Karpas-422 (cell line): ENCODE measurements around the gene NACC1. TPM values are rescaled to one million over a fixed set of nuclear protein-coding genes. Genes with fewer than 3 reads are reported as not detected.
A peak's percentile ranks its signal among the peaks of the same experiment; 100 is the strongest.
"Not testable (repeated sequence)": the region's sequence is repeated elsewhere in the genome, so short reads cannot be mapped to it uniquely, and the experiment has no call there.

Source experiments
- DNase-seq: peaks from one replicate; pipeline ENCODE4 v3.0.0-alpha.2; 2015
- H2AFZ ChIP-seq: fragments of 200-600 bp; sonication (generic); 2 replicates; pipeline ENCODE4 v1.6.1; 2014; ENCODE audit warnings: antibody characterized with exemption, low read length, mixed read lengths
- H3K27ac ChIP-seq: fragments of 200-600 bp; sonication (generic); 2 replicates; pipeline ENCODE4 v1.5.1; 2014; ENCODE audit warnings: mild to moderate bottlenecking, low read length, moderate library complexity
- H3K27me3 ChIP-seq: fragments of 200-600 bp; sonication (generic); 2 replicates; pipeline ENCODE4 v1.6.1; 2014; ENCODE audit warnings: low read length, mixed read lengths
- H3K36me3 ChIP-seq: fragments of 200-600 bp; sonication (generic); 2 replicates; pipeline ENCODE4 v1.6.1; 2014; ENCODE audit warnings: low read length, mixed read lengths; ENCODE audit not compliant: insufficient read depth
- H3K4me1 ChIP-seq: fragments of 200-600 bp; sonication (generic); 2 replicates; pipeline ENCODE4 v1.6.1; 2014; ENCODE audit warnings: mild to moderate bottlenecking, low read length, mixed read lengths
- H3K4me2 ChIP-seq: fragments of 200-600 bp; sonication (generic); 2 replicates; pipeline ENCODE4 v1.6.1; 2014; ENCODE audit warnings: low read length, low read depth, mild to moderate bottlenecking; ENCODE audit not compliant: poor library complexity, severe bottlenecking
- H3K4me3 ChIP-seq: fragments of 200-600 bp; sonication (generic); 2 replicates; pipeline ENCODE4 v1.5.1; 2014; ENCODE audit warnings: mild to moderate bottlenecking, antibody characterized with exemption, low read length, mixed read lengths
- H3K79me2 ChIP-seq: fragments of 200-600 bp; sonication (generic); 2 replicates; pipeline ENCODE4 v1.6.1; 2014; ENCODE audit warnings: mild to moderate bottlenecking, low read length, mixed read lengths
- H3K9ac ChIP-seq: fragments of 200-600 bp; sonication (generic); 2 replicates; pipeline ENCODE4 v1.6.0; 2014; ENCODE audit warnings: low read length
- H3K9me2 ChIP-seq: fragments of 200-600 bp; sonication (generic), shearing (Covaris generic); replicated peaks from 2 replicates; pipeline ENCODE4 v1.6.0; 2014; ENCODE audit warnings: mild to moderate bottlenecking, low read length, moderate library complexity; ENCODE audit not compliant: insufficient read depth
- H3K9me3 ChIP-seq: fragments of 300-700, 200-600 bp; sonication (generic); 2 replicates; pipeline ENCODE4 v1.6.1; 2014; ENCODE audit warnings: low read length, mixed read lengths
- H4K20me1 ChIP-seq: fragments of 200-600 bp; sonication (generic); 2 replicates; pipeline ENCODE4 v1.6.1; 2014; ENCODE audit warnings: mild to moderate bottlenecking, antibody characterized with exemption, low read length, low read depth; ENCODE audit not compliant: insufficient read depth
- total RNA-seq: library from RNA; depleted of rRNA; stranded (reverse); fragments of >200 nt; shearing (Covaris generic); gene quantifications from 2 replicates; pipeline ENCODE4 v1.2.3, GENCODE V29; 2014; ENCODE audit warnings: low replicate concordance

NACC1 gene
- total RNA-seq, 1 experiment from 2014 or later, result 28.0 TPM

DNA sequence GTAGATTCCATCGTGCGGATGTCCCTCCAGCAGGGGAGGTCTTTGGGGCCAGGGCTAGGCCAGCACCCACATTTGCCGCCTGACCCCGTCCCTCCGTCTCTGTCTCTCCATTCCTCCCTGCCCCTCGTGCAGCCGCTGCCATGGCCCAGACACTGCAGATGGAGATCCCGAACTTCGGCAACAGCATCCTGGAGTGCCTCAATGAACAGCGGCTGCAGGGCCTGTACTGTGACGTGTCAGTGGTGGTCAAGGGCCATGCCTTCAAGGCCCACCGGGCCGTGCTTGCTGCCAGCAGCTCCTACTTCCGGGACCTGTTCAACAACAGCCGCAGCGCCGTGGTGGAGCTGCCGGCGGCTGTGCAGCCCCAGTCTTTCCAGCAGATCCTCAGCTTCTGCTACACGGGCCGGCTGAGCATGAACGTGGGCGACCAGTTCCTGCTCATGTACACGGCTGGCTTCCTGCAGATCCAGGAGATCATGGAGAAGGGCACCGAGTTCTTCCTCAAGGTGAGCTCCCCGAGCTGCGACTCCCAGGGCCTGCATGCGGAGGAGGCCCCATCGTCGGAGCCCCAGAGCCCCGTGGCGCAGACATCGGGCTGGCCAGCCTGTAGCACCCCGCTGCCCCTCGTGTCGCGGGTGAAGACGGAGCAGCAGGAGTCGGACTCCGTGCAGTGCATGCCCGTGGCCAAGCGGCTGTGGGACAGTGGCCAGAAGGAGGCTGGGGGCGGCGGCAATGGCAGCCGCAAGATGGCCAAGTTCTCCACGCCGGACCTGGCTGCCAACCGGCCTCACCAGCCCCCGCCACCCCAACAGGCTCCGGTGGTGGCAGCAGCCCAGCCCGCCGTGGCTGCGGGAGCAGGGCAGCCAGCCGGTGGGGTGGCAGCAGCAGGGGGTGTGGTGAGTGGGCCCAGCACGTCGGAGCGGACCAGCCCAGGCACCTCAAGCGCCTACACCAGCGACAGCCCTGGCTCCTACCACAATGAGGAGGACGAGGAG, 17.3 kb downstream of the NACC1 start:
- no peaks in the 10 kb centered on the region for H3K9me2 ChIP-seq
- H3K9ac ChIP-seq, result no peak overlapping the region
- H3K4me2 ChIP-seq, result no peak overlapping the region
- peaks cover 17% of the 10 kb centered on the region; the same call in 1 of the 2 replicates for H4K20me1 ChIP-seq
- no peak for DNase-seq
- peaks cover 40% of the 10 kb centered on the region for H3K79me2 ChIP-seq
- H2AFZ ChIP-seq, result no peak overlapping the region
- H3K9me3 ChIP-seq, result no peaks in the 10 kb centered on the region
- no peak overlapping the region for H3K27ac ChIP-seq
- no peak overlapping the region for H3K4me3 ChIP-seq
- no peaks in the 10 kb centered on the region for H3K4me1 ChIP-seq
- H3K36me3 ChIP-seq, result peaks cover 5% of the 10 kb centered on the region; the same call in 1 of the 2 replicates
- H3K27me3 ChIP-seq, result no peaks in the 10 kb centered on the region

DNA sequence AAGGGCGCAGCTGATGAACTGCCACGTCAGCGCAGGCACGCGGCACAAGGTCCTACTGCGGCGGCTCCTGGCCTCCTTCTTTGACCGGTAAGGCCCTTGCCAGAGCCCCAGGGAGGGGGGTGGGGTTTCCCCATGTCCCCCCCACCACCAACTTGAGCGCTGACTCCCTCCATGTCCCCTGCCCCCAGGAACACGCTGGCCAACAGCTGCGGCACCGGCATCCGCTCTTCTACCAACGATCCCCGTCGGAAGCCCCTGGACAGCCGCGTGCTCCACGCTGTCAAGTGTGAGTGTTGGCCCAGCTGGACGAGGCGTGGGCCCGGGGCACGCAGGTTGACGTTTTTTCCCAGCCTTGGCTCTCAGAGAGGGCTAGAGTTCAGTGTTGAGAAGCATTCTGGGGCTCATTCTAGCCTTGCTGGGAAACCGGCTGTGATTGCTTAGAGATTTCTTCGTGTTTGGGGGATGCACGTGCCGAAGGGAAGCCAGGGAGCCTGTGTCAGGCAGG, 19.3 kb downstream of the NACC1 start:
- Histone ChIP-seq H3K9ac (no peak overlapping the region), H3K27me3 (no peaks in the 10 kb centered on the region), H3K4me3 (no peak overlapping the region), H3K79me2 (peaks cover 26% of the 10 kb centered on the region), H3K4me2 (no peak overlapping the region), H4K20me1 (peaks cover 10% of the 10 kb centered on the region; the same call in 1 of the 2 replicates), H3K9me2 (no peaks in the 10 kb centered on the region), H3K9me3 (no peaks in the 10 kb centered on the region), H3K27ac (no peak overlapping the region), H3K4me1 (no peaks in the 10 kb centered on the region), H3K36me3 (peaks cover 5% of the 10 kb centered on the region; the same call in 1 of the 2 replicates), H2AFZ (no peak overlapping the region)
- DNase-seq, result no peak

DNA sequence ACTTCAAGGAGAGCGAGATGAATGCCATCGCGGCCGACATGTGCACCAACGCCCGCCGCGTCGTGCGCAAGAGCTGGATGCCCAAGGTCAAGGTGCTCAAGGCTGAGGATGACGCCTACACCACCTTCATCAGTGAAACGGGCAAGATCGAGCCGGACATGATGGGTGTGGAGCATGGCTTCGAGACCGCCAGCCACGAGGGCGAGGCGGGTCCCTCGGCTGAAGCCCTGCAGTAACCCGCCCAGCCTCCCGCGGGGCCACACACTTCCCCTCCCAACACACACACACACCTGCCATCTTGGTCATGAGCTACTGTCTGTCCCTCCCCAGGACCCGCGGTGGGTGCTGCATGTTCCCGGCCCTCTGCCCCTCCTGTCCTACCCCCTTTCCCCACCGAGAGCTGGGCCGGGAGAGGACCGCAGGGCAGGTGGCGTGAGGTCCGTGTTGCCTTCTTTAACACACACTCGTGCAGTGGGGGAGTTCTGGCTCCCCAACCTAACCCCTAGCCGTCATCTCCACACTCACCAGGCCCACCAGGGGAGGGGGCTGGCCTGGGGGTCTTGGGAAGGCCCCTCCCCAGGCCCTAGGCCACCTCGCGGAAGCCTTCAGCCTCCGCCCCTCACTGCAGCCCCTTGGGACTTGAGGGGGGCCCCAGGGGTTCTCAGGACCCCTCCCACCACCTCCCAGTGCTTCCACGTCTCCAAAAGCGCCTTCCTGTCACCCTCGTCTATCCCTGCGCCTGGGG, 20.3 kb downstream of the NACC1 start:
- no peaks in the 10 kb centered on the region for H3K9me3 ChIP-seq
- no peak overlapping the region for H2AFZ ChIP-seq
- no peak overlapping the region for H3K4me2 ChIP-seq
- H3K27me3 ChIP-seq, result no peaks in the 10 kb centered on the region
- H3K4me3 ChIP-seq, result no peak overlapping the region
- H3K9ac ChIP-seq, result no peak overlapping the region
- peaks cover 17% of the 10 kb centered on the region for H3K79me2 ChIP-seq
- peaks cover 5% of the 10 kb centered on the region; the same call in 1 of the 2 replicates for H4K20me1 ChIP-seq
- H3K9me2 ChIP-seq, result no peaks in the 10 kb centered on the region
- DNase-seq, result no peak
- no peak overlapping the region for H3K27ac ChIP-seq
- H3K4me1 ChIP-seq, result no peaks in the 10 kb centered on the region
- peaks cover 4% of the 10 kb centered on the region; the same call in 1 of the 2 replicates for H3K36me3 ChIP-seq

DNA sequence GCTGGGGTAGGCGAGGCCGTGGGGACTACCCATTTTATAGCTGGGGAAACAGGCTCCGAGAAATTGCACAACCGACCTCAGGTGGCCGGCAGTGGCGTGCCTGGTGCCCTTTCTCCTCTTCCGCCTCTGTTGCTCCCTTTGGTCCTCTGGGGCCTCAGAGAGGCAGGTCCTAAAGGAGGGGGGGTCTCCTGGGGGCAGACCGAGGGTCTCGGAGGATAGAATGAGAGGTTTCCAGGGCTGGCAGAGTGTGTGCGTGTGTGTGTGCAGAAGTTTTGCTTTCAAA, 20.8 kb downstream of the NACC1 start:
- Histone ChIP-seq H3K9me3 (no peaks in the 10 kb centered on the region), H3K9ac (no peak overlapping the region), H3K27me3 (no peaks in the 10 kb centered on the region), H3K27ac (no peak overlapping the region), H4K20me1 (peaks cover 5% of the 10 kb centered on the region; the same call in 1 of the 2 replicates), H3K9me2 (no peaks in the 10 kb centered on the region), H3K36me3 (no peaks in the 10 kb centered on the region), H3K4me2 (no peak overlapping the region), H3K4me3 (no peak overlapping the region), H2AFZ (no peak overlapping the region), H3K4me1 (no peaks in the 10 kb centered on the region), H3K79me2 (peaks cover 12% of the 10 kb centered on the region)
- DNase-seq, result no peak

DNA sequence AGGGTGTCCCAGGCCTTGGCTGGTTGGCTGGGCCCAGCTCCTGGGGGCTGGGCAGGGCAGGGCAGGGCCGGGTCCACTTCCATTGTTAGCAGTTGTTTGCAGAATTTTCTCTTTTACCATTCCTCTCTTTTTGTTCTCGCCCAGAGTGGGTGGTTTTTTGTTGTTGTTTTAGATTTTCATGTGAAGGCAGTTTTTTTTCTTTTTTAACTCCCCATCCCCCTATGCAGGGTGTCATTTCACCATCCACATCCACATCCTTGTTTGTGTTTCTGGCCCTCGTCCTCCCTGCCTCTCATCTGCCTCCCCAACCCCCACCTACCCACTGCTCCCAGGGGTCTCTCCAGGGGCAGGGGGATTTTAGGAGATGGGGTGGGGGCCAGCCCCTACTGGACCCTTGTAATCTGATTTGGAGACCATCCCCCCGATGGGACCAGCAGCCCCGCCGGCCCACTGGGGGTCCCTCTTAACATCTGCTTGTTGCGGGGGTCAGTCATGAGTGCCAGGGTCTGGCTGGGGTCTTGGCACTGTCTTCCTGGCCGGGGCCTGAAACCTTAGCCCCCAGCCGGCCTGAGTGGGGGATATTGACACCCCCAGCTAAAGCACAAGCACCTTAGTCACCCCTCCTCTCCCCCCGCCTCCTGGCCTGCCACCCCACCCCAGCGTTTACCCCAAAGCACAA, 21.7 kb downstream of the NACC1 start:
- Histone ChIP-seq H3K9ac (no peak overlapping the region), H3K4me2 (no peak overlapping the region), H3K9me3 (no peaks in the 10 kb centered on the region), H2AFZ (no peak overlapping the region), H3K4me3 (no peak overlapping the region), H3K79me2 (peaks cover 3% of the 10 kb centered on the region; the same call in 1 of the 2 replicates), H3K4me1 (no peaks in the 10 kb centered on the region), H3K27me3 (no peaks in the 10 kb centered on the region), H4K20me1 (peaks cover 2% of the 10 kb centered on the region; the same call in 1 of the 2 replicates), H3K27ac (no peak overlapping the region), H3K36me3 (no peaks in the 10 kb centered on the region), H3K9me2 (no peaks in the 10 kb centered on the region)
- no peak for DNase-seq

DNA sequence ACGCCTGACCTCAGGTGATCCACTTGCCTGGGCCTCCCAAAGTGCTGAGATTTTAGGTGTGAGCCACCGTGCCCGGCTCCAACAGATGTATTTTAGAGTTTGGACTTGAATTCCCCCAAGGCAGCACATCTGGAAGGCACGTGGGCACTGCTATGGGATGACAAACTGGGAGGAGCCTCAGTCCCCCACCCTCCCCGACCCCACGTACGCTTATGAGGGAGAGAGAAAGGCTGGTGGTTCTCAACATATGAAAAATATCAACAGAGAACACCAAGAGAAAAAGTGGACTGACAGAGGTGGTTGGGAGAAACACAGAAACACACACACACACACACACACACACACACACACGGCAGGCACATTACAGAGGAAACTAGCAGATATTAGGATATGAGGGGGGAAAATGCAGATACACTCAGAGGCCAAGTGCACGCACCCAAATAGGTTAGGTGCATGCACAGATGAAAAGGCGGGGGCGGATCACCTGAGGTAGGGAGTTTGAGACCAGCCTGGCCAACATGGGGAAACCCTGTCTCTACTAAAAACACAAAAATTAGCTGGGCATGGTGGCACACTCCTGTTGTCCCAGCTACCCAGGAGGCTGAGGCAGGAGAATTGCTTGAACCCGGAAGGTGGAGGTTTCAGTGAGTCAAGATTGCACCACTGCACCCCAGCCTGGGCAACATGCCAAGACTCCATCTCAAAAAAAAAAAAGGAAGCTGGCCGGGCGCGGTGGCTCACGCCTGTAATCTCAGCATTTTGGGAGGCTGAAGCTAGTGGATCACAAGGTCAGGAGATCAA, 28.9 kb downstream of the NACC1 start:
- Histone ChIP-seq H3K79me2 (peaks cover 21% of the 10 kb centered on the region), H3K9ac (no peak overlapping the region), H2AFZ (no peak overlapping the region), H3K4me2 (no peak overlapping the region), H3K9me2 (no peaks in the 10 kb centered on the region), H4K20me1 (no peaks in the 10 kb centered on the region), H3K36me3 (no peaks in the 10 kb centered on the region), H3K27me3 (no peaks in the 10 kb centered on the region), H3K4me1 (peaks cover 13% of the 10 kb centered on the region), H3K27ac (no peak overlapping the region), H3K4me3 (no peak overlapping the region), H3K9me3 (no peaks in the 10 kb centered on the region)
- no peak for DNase-seq

DNA sequence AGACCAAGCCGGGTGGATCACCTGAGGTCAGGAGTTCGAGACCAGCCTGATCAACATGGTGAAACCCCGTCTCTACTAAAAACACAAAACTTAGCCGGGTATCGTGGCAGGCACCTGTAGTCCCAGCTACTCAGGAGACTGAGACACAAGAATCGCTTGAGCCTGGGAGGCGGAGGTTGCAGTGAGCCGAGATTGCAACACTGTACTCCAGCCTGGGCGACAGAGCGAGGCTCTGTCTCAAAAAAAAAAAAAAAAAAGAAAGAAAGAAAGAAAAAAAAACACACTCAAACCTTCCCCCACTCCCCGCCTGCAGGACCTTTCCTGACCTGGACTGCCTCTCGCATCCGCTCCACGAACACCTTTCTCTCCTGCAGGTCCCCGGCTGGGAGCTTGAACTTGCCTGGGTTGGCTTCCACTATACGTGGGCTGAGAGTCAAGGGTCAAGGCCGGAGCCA, 31.1 kb downstream of the NACC1 start:
- Histone ChIP-seq H3K9ac (peak overlapping the region; percentile 91), H4K20me1 (peaks cover 12% of the 10 kb centered on the region), H2AFZ (peak overlapping the region; percentile 52; the same call in 1 of the 2 replicates), H3K27ac (peak overlapping the region; percentile 4; the same call in 1 of the 2 replicates), H3K79me2 (peaks cover 21% of the 10 kb centered on the region), H3K4me1 (peaks cover 35% of the 10 kb centered on the region), H3K4me3 (peak overlapping the region; percentile 77), H3K4me2 (peak overlapping the region; percentile 93)
- not testable (repeated sequence) for H3K9me3 ChIP-seq, H3K9me2 ChIP-seq, H3K36me3 ChIP-seq, H3K27me3 ChIP-seq
- DNase-seq, result peak; percentile 58
